HG03097 (cell line): ENCODE results near the gene CMTM7.
"Not testable (repeated sequence)": the region's sequence is repeated elsewhere in the genome, so short reads cannot be mapped to it uniquely, and the experiment has no call there.

Experiments
- ATAC-seq: cut with Tn5 transposase; IDR thresholded peaks from one replicate; pipeline ENCODE4 v1.9.1; 2021; ENCODE audit not compliant: unreplicated experiment, low FRiP score

CMTM7 gene

GRCh38 chr3:32379831-32380500, 11.7 kb upstream of the CMTM7 start:
- no peak for ATAC-seq

- ATAC-seq = no peak
Observed at GRCh38 chr3:32381922-32382321, 9.7 kb upstream of the CMTM7 start.

DNA sequence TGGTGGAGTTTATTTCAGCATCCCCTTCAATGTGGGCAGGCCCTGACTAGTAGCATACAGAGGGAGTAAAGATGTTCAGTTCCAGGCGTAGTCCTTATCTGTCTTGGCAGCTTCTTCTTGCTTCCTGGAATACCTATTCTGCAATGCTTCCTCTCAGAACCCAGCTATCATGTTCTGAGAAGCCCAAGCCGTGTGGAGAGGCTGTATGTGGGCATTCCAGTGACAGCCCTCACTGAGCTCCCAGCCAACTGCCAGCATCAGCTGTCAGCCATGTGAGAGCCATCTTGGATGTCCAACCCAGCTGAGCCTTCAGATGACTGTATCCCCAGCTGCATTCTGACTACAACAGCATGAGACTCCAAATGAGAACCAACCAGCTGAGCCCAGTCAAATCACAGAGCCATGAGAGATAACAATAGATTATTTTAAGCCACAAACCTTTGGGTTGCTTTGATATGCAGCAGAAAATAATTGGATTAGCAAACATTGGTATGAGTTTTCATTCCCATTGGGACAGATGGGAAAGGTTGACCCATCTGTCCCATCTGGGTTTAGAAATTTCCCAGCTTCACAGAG, 8.4 kb upstream of the CMTM7 start:
- ATAC-seq = no peak

DNA sequence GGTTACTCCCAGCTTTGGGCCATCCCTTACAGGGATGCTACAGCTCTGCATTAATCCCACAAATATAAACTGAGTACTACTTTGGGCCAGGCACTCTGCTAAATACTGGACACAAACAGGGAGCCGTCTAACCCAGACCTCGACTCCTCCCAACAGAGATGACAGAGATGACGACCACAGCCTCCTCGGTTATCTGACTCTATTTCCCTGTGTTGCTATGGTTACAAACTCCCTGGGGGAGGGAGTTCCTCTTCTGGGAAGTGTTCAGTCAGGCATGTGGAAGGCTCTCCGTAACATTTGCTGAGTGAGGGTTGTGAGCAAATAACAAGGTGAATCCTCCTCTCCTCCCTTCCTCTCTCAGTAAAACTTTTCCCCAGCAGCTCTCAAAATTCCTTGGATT, 6.7 kb upstream of the CMTM7 start:
- ATAC-seq = no peak

GRCh38 chr3:32387512-32387911, 4.1 kb upstream of the CMTM7 start:
- ATAC-seq = no peak

GRCh38 chr3:32389577-32389976, 2.1 kb upstream of the CMTM7 start:
- not testable (repeated sequence) for ATAC-seq

DNA sequence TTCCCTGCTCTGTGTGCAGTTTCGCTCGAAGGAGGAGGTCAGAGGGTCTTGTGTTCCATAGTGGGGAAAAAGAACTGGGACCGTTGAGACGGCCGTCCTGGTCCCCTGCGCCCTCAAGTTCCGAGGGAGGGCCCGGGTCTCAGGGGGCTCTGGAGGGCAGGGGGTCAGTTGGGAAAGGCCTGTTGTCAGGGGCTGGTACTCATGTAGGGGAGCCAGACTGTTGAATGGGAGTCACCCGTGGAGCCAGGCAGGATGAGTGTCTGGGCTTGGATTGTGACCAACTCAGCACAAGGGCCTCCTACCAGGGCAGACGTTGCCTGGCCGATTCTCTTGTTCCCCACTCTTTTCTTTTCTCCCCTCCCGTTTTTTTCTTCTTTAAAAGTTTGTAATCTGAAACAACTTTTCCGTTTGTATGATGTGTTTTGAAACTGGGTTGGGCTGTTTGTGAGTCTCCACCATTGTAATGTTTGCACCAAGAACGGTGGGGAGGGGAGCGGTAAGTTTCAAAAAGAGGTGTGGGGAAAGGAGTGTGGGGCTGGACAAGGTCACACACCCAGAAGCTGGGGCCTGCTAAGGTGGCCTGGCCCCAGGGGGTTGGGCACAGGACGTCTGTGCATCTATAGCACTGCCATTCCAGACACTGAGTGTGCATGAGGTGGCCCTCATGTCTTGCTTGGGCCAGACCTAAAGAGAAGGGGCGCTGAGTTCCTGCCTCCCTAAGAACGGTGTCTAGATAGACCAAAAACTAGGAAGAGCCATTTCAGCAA, 1.1 kb downstream of the CMTM7 start:
- no peak for ATAC-seq

GRCh38 chr3:32395496-32395895, 3.8 kb downstream of the CMTM7 start:
- no peak for ATAC-seq

DNA sequence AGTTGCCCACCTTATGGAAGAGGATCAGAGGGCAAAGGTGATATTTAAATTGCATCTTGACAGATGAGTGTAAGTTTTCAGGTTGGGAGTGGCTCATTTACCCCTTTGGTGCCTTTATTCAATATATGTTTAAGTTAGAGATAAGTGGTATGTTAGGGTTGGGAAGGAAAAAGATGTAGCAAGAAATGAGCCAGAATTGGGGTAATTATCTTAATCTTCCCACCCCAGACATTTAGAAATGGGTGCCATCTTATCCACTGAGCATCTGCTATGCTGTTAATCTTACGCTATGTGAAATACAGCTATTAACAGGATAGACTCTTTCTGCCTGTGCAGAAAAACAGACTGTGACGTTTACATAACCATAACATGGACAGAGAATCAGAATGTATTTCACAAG, 6.3 kb downstream of the CMTM7 start:
- ATAC-seq = no peak

GRCh38 chr3:32398531-32398930, 6.9 kb downstream of the CMTM7 start:
- ATAC-seq = no peak

DNA sequence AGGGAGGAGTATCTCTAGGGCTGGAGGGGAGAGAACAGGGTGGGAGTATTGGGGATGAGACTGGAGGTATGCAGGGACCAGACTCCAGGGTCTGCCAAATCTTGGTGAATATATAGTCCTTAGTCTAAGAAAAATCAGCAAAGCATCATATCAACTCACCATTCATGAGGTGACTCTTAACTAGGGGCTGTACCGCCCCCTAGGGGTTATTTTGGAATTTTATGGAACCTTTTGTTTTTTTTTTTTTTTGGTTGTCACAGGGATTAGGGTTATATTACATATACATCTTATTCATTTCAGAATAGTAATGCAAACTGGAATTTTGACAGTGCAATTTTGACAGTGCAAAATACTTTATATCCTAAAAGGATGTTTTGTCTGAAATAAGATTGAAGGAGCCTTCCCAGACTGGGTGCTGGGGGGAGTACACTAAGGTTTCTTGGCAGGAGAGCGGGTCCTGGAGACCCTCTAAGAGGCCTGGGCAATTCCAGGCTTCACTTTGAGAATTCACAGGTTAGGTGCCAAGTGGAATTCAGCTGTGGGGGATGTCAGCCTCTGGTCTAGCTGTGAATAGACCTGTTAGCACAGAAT, 7.5 kb downstream of the CMTM7 start:
- no peak for ATAC-seq

GRCh38 chr3:32401126-32401525, 9.5 kb downstream of the CMTM7 start:
- ATAC-seq = peak; percentile 6

GRCh38 chr3:32401556-32402081, 10.0 kb downstream of the CMTM7 start:
- ATAC-seq = peak; percentile 67

DNA sequence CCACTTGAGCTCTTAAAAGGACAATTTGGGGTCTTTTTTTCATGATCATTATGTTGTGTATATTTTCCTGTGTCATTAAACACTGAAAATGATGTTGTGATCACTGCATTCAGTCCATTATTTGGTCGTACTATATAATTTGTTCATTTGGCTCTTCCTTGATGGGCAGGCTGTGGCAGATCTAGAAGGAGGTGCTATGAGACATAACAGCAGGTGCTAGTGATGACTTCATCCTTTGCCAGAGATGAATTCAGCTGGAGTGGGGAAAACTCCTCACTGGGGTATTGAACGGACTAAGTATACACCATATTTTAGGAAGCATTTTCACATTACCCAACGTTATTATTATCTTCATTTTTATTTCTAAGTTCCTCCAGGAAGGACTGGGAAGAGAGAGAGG, 12.0 kb downstream of the CMTM7 start:
- no peak for ATAC-seq

GRCh38 chr3:32404714-32405113, 13.1 kb downstream of the CMTM7 start:
- no peak for ATAC-seq

DNA sequence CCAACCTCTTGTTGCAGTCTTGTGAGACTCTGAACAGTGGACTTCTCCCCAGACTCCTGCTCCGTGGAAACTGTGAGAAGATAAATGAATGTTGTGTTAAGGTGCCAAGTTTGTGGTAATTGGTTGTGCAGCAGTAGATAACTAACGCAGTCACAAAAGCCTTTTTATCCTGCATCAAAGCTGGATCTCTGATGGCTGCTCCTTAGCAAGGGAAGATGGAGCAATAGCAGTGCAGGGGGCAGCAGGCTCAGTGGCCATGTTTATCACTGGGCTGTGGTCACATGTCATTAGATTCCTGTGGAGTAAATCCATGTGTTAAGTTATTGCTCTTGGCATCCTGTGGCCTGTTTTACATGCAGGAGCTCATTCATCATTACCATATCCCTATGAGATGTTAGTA, 13.5 kb downstream of the CMTM7 start:
- no peak for ATAC-seq

- ATAC-seq = no peak
Observed at GRCh38 chr3:32405711-32406323, 14.2 kb downstream of the CMTM7 start.

DNA sequence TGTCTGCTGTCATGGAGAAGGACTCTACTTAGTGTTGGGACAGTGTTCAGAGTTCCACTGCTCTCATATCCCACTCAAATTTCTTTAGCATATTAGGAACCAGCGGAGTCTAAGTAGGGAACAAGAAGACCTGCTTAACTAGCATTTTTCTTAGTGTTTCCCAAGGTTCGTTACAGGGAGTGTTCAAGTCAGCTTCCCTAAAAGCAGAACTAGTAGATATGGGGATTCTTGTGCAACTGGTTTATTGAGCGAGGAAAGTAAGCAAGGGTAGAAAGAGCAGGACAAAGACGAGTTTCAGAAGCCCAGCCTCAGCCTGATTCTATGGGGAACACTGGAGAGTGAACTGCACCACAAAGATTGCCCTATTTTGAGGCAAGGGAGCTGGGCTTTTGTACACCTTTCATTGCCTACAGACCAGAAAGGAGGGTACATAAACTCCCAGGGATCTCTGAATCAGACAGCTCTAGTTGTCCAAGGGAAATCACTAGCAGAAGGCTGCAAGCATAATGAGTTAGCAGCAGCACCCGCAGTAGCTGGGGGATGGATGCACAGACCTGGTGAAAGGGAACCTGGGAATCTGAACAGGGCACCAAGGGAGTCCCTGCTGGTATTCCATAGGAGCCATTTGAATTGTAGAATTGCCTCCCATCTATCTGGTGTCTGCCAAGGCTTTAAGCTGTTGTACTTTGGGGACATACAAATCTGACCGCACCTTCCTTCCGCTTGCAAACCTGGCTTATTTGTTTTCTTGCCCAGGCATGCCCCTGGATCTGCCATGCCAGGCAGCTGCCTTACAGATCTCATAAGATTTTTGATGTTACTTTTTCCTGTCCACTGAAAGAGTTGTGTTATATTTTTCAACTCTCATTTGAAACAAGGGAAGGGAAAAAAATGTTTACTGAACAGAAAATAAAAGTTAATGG, 15.1 kb downstream of the CMTM7 start:
- ATAC-seq = no peak

- no peak for ATAC-seq
Observed at GRCh38 chr3:32410367-32411246, 19.0 kb downstream of the CMTM7 start.
